Nephron (organoid): ENCODE measurements around the gene DIP2C.

Experiments used
- H3K27ac Mint-ChIP-seq, 3 experiments: 2 replicates each; pipeline ENCODE4 v1.8.0; 2020; ENCODE audit warnings: mixed read lengths in 3 of 3, mild to moderate bottlenecking in 2 of 3, moderate library complexity in 1 of 3
- H3K27me3 Mint-ChIP-seq: 2 replicates; pipeline ENCODE4 v1.8.0; 2021; ENCODE audit warnings: low read depth, mild to moderate bottlenecking, moderate library complexity, mixed read lengths
- H3K36me3 Mint-ChIP-seq: 2 replicates; pipeline ENCODE4 v1.8.0; 2020; ENCODE audit warnings: low read depth, mixed read lengths
- H3K4me1 Mint-ChIP-seq: 2 replicates; pipeline ENCODE4 v1.8.0; 2020; ENCODE audit warnings: mixed read lengths
- H3K4me3 Mint-ChIP-seq, 3 experiments: 2 replicates each; pipeline ENCODE4 v1.8.0; 2020; ENCODE audit warnings: mild to moderate bottlenecking in 3 of 3, mixed read lengths in 3 of 3, moderate library complexity in 2 of 3
- H3K9me3 Mint-ChIP-seq: 2 replicates; pipeline ENCODE4 v1.8.0; 2020; ENCODE audit warnings: mixed read lengths
- CTCF ChIP-seq, 3 experiments: fragments of 200-600 bp; sonication (generic); IDR thresholded peaks; one replicate each; pipeline ENCODE4 v1.5.0; 2021; ENCODE audit warnings: antibody characterized with exemption in 3 of 3; ENCODE audit not compliant: unreplicated experiment in 3 of 3

Gene DIP2C

GRCh38 chr10:385571-386300 lies 303.7 kb downstream of the DIP2C start:
- H3K9me3 Mint-ChIP-seq, result no peaks in the 10 kb centered on the region
- TF ChIP-seq CTCF (IDR thresholded peaks at IDR 0.05; ENCODE audit: unreplicated experiment in 3 of 3), result no peak
- H3K4me3 Mint-ChIP-seq, result no peak overlapping the region
- H3K27me3 Mint-ChIP-seq, result no peaks in the 10 kb centered on the region
- H3K4me1 Mint-ChIP-seq, result peaks cover 9% of the 10 kb centered on the region
- H3K27ac Mint-ChIP-seq, result no peak overlapping the region
- peaks cover 72% of the 10 kb centered on the region for H3K36me3 Mint-ChIP-seq

- no peak for TF ChIP-seq CTCF (IDR thresholded peaks at IDR 0.05; ENCODE audit: unreplicated experiment in 3 of 3)
- H3K36me3 Mint-ChIP-seq, result peaks cover 73% of the 10 kb centered on the region
- peaks cover 15% of the 10 kb centered on the region for H3K4me1 Mint-ChIP-seq
- no peaks in the 10 kb centered on the region for H3K27me3 Mint-ChIP-seq
- H3K4me3 Mint-ChIP-seq, result no peak overlapping the region
- no peak overlapping the region for H3K27ac Mint-ChIP-seq
- no peaks in the 10 kb centered on the region for H3K9me3 Mint-ChIP-seq
These were observed 304.7 kb downstream of the DIP2C start for GRCh38 chr10:384538-385305.

- Mint-ChIP-seq H3K27ac (no peak overlapping the region), H3K9me3 (no peaks in the 10 kb centered on the region), H3K27me3 (no peaks in the 10 kb centered on the region), H3K36me3 (peaks cover 75% of the 10 kb centered on the region), H3K4me1 (peaks cover 15% of the 10 kb centered on the region), H3K4me3 (no peak overlapping the region)
- TF ChIP-seq CTCF (IDR thresholded peaks at IDR 0.05; ENCODE audit: unreplicated experiment in 3 of 3), result no peak
These were observed 305.9 kb downstream of the DIP2C start for GRCh38 chr10:383519-383918.

- TF ChIP-seq CTCF (IDR thresholded peaks at IDR 0.05; ENCODE audit: unreplicated experiment in 3 of 3), result no peak
- Mint-ChIP-seq H3K9me3 (no peaks in the 10 kb centered on the region), H3K36me3 (peaks cover 79% of the 10 kb centered on the region), H3K4me3 (no peak overlapping the region), H3K27ac (peak overlapping the region in 1 of 3 experiments; percentile 43), H3K27me3 (no peaks in the 10 kb centered on the region), H3K4me1 (peaks cover 21% of the 10 kb centered on the region)
These were observed 307.7 kb downstream of the DIP2C start for GRCh38 chr10:381805-382204.

GRCh38 chr10:381346-381745 lies 308.1 kb downstream of the DIP2C start:
- no peak for TF ChIP-seq CTCF (IDR thresholded peaks at IDR 0.05; ENCODE audit: unreplicated experiment in 3 of 3)
- peaks cover 21% of the 10 kb centered on the region for H3K4me1 Mint-ChIP-seq

More at GRCh38 chr10:381346-381745, 308.1 kb downstream of the DIP2C start:
- H3K27me3 Mint-ChIP-seq, result no peaks in the 10 kb centered on the region
- H3K27ac Mint-ChIP-seq, result peak overlapping the region in 1 of 3 experiments; percentile 43
- no peak overlapping the region for H3K4me3 Mint-ChIP-seq
- no peaks in the 10 kb centered on the region for H3K9me3 Mint-ChIP-seq
- H3K36me3 Mint-ChIP-seq, result peaks cover 79% of the 10 kb centered on the region
